Ectodermal cell (in vitro differentiated cells): ENCODE measurements around the gene KATNB1. TPM values are rescaled to one million over a fixed set of nuclear protein-coding genes. Genes with fewer than 3 reads are reported as not detected.

Source experiments
- H3K27ac ChIP-seq: 2 replicates; pipeline ENCODE4 v1.7.0; 2013; ENCODE audit warnings: mild to moderate bottlenecking, low read depth, low read length; ENCODE audit not compliant: insufficient read depth, poor library complexity, severe bottlenecking
- H3K27me3 ChIP-seq: 2 replicates; pipeline ENCODE4 v1.7.0; 2013; ENCODE audit warnings: mild to moderate bottlenecking, low read length; ENCODE audit not compliant: insufficient read depth, control insufficient read depth, poor library complexity, severe bottlenecking
- H3K36me3 ChIP-seq: one replicate; pipeline ENCODE4 v1.7.0; 2013; ENCODE audit warnings: low read length; ENCODE audit not compliant: control insufficient read depth, insufficient read depth
- H3K4me1 ChIP-seq: one replicate; pipeline ENCODE4 v1.7.0; 2013; ENCODE audit warnings: low read length; ENCODE audit not compliant: control insufficient read depth, insufficient read depth
- H3K4me3 ChIP-seq: 2 replicates; pipeline ENCODE4 v1.7.0; 2013; ENCODE audit warnings: low read depth, low read length, control low read depth; ENCODE audit not compliant: insufficient read depth
- H3K9me3 ChIP-seq: 2 replicates; pipeline ENCODE4 v1.7.0; 2013; ENCODE audit warnings: mild to moderate bottlenecking, low read length, moderate library complexity; ENCODE audit not compliant: control insufficient read depth
- WGBS, 2 experiments: methylation state at CpG; one replicate each; pipeline ENCODE4 v1.1.7; 2013; ENCODE audit warnings: missing lambda C conversion rate in 2 of 2; 5-methylcytosine and 5-hydroxymethylcytosine counted together
- polyA plus RNA-seq, 4 experiments: library from polyadenylated mRNA; stranded (reverse); fragments of 50-300 nt; gene quantifications; one replicate each; pipeline ENCODE4 v1.2.3, GENCODE V29; 2013

Gene KATNB1
- polyA plus RNA-seq (2013, experiment 1 of 4), result 44.4 TPM
- 43.9 TPM for polyA plus RNA-seq (2013, experiment 2 of 4)
- polyA plus RNA-seq (2013, experiment 3 of 4), result 37.0 TPM
- 36.7 TPM for polyA plus RNA-seq (2013, experiment 4 of 4)

- Histone ChIP-seq H3K4me3 (peak within 1 kb of the TSS; percentile 68), H3K4me1 (peaks cover 11% of the 10 kb centered on the region), H3K27me3 (no peaks in the 10 kb centered on the region), H3K9me3 (no peaks in the 10 kb centered on the region), H3K27ac (peak within 1 kb of the TSS; percentile 57), H3K36me3 (no peaks in the 10 kb centered on the region)
- 2 to 3% methylated on average over 35 of the region's 35 CpGs for WGBS, 2 experiments
Observed at GRCh38 chr16:57735755-57736418, at the start of gene KATNB1. KATNB1 (plus strand) TSS chr16:57735770; CDS start chr16:57737244, 1,474 bp downstream.

GRCh38 chr16:57686577-57686976 is 49.0 kb upstream of the KATNB1 start:
- Histone ChIP-seq H3K9me3 (no peaks in the 10 kb centered on the region), H3K4me3 (no peak overlapping the region), H3K27ac (no peak overlapping the region), H3K36me3 (no peaks in the 10 kb centered on the region), H3K27me3 (no peaks in the 10 kb centered on the region), H3K4me1 (peaks cover 6% of the 10 kb centered on the region)
- WGBS, 2 experiments, result 75 to 78% methylated on average over 4 of the region's 4 CpGs

- no peaks in the 10 kb centered on the region for H3K36me3 ChIP-seq
- no peak overlapping the region for H3K4me3 ChIP-seq
- peaks cover 6% of the 10 kb centered on the region for H3K4me1 ChIP-seq
- H3K27ac ChIP-seq, result no peak overlapping the region
- H3K9me3 ChIP-seq, result no peaks in the 10 kb centered on the region
- H3K27me3 ChIP-seq, result no peaks in the 10 kb centered on the region
- WGBS, 2 experiments, result 86 to 89% methylated on average over 3 of the region's 3 CpGs
Observed at GRCh38 chr16:57687363-57687929, 48.1 kb upstream of the KATNB1 start.

- H3K9me3 ChIP-seq, result no peaks in the 10 kb centered on the region
- H3K4me1 ChIP-seq, result peaks cover 6% of the 10 kb centered on the region
- no peak overlapping the region for H3K4me3 ChIP-seq
- no peak overlapping the region for H3K27ac ChIP-seq
- no peaks in the 10 kb centered on the region for H3K27me3 ChIP-seq
- H3K36me3 ChIP-seq, result no peaks in the 10 kb centered on the region
- 75 to 79% methylated on average over 4 of the region's 4 CpGs for WGBS, 2 experiments
Observed at GRCh38 chr16:57688487-57688986, 47.0 kb upstream of the KATNB1 start.

- H3K9me3 ChIP-seq, result no peaks in the 10 kb centered on the region
- H3K4me1 ChIP-seq, result peaks cover 6% of the 10 kb centered on the region
- 76 to 82% methylated on average over 15 of the region's 15 CpGs for WGBS, 2 experiments
- H3K27ac ChIP-seq, result no peak overlapping the region
- H3K36me3 ChIP-seq, result no peaks in the 10 kb centered on the region
- H3K4me3 ChIP-seq, result no peak overlapping the region
- no peaks in the 10 kb centered on the region for H3K27me3 ChIP-seq
Observed at GRCh38 chr16:57688987-57689761, 46.4 kb upstream of the KATNB1 start.

- H3K9me3 ChIP-seq, result no peaks in the 10 kb centered on the region
- no peaks in the 10 kb centered on the region for H3K36me3 ChIP-seq
- no peak overlapping the region for H3K27ac ChIP-seq
- H3K27me3 ChIP-seq, result no peaks in the 10 kb centered on the region
- H3K4me3 ChIP-seq, result no peak overlapping the region
- peaks cover 6% of the 10 kb centered on the region for H3K4me1 ChIP-seq
- WGBS, 2 experiments, result 81 to 84% methylated on average over 13 of the region's 13 CpGs
Observed at GRCh38 chr16:57689762-57690558, 45.6 kb upstream of the KATNB1 start.

- WGBS, 2 experiments, result 93 to 95% methylated on average over 4 of the region's 4 CpGs
- Histone ChIP-seq H3K27me3 (no peaks in the 10 kb centered on the region), H3K9me3 (no peaks in the 10 kb centered on the region), H3K27ac (no peak overlapping the region), H3K36me3 (no peaks in the 10 kb centered on the region), H3K4me3 (no peak overlapping the region), H3K4me1 (peaks cover 6% of the 10 kb centered on the region)
Observed at GRCh38 chr16:57690782-57691471, 44.6 kb upstream of the KATNB1 start.

GRCh38 chr16:57692636-57693035 is 42.9 kb upstream of the KATNB1 start:
- WGBS, 2 experiments, result 68 to 75% methylated on average over 2 of the region's 2 CpGs
- Histone ChIP-seq H3K9me3 (no peaks in the 10 kb centered on the region), H3K4me1 (peaks cover 6% of the 10 kb centered on the region), H3K36me3 (no peaks in the 10 kb centered on the region), H3K27ac (no peak overlapping the region), H3K27me3 (no peaks in the 10 kb centered on the region), H3K4me3 (no peak overlapping the region)

GRCh38 chr16:57693550-57693949 is 42.0 kb upstream of the KATNB1 start:
- Histone ChIP-seq H3K27ac (no peak overlapping the region), H3K4me1 (peaks cover 6% of the 10 kb centered on the region), H3K9me3 (no peaks in the 10 kb centered on the region), H3K4me3 (no peak overlapping the region), H3K27me3 (no peaks in the 10 kb centered on the region), H3K36me3 (no peaks in the 10 kb centered on the region)
- WGBS, 2 experiments, result 76 to 82% methylated on average over 4 of the region's 4 CpGs
